GM12872 (cell line): Measurements from ENCODE around the gene TMEM52B.

Experiments used
- CTCF ChIP-seq: IDR thresholded peaks from 3 replicates; pipeline ENCODE4 v1.5.1; 2011; ENCODE audit warnings: low read depth, mild to moderate bottlenecking, low read length, moderate library complexity; ENCODE audit not compliant: insufficient read depth

The TMEM52B gene

GRCh38 chr12:10213168-10214135 lies 34.6 kb downstream of the TMEM52B start:
- no peak for TF ChIP-seq CTCF

- TF ChIP-seq CTCF, result no peak
Observed at GRCh38 chr12:10214136-10214894, 35.5 kb downstream of the TMEM52B start.

- no peak for TF ChIP-seq CTCF
Observed at GRCh38 chr12:10214895-10215267, 36.0 kb downstream of the TMEM52B start.

- no peak for TF ChIP-seq CTCF
Observed at GRCh38 chr12:10215436-10215835, 36.6 kb downstream of the TMEM52B start.

GRCh38 chr12:10218021-10218420 lies 39.2 kb downstream of the TMEM52B start:
- TF ChIP-seq CTCF, result no peak

GRCh38 chr12:10220398-10221077 lies 41.7 kb downstream of the TMEM52B start:
- no peak for TF ChIP-seq CTCF

- no peak for TF ChIP-seq CTCF
Observed at GRCh38 chr12:10221846-10222245, 43.0 kb downstream of the TMEM52B start.
